ENCODE data around the gene TMEM253. TPM values are rescaled to one million over a fixed set of nuclear protein-coding genes. Genes with fewer than 3 reads are reported as not detected.

TMEM253 gene
- total RNA-seq, 1 donor from 2014 or later = 4.3 TPM

GRCh38 chr14:21070610-21071224, 30.1 kb upstream of the TMEM253 start:
- DNase-seq (ENCODE audit: low spot score) = no peak

- DNase-seq (ENCODE audit: low spot score) = peak; percentile 82
These were observed 29.4 kb upstream of the TMEM253 start for GRCh38 chr14:21071225-21072030.

- no peak for DNase-seq (ENCODE audit: low spot score)
These were observed 28.8 kb upstream of the TMEM253 start for GRCh38 chr14:21072031-21072473.

- DNase-seq (ENCODE audit: low spot score) = peak; percentile 66
These were observed 28.0 kb upstream of the TMEM253 start for GRCh38 chr14:21072781-21073339.

- no peak for DNase-seq (ENCODE audit: low spot score)
These were observed 26.9 kb upstream of the TMEM253 start for GRCh38 chr14:21073921-21074320.

- DNase-seq (ENCODE audit: low spot score) = no peak
These were observed 26.2 kb upstream of the TMEM253 start for GRCh38 chr14:21074398-21075272.

- DNase-seq (ENCODE audit: low spot score) = no peak
These were observed 25.0 kb upstream of the TMEM253 start for GRCh38 chr14:21075719-21076437.

- DNase-seq (ENCODE audit: low spot score) = no peak
These were observed 23.2 kb upstream of the TMEM253 start for GRCh38 chr14:21077672-21078071.

GRCh38 chr14:21078287-21078686, 22.6 kb upstream of the TMEM253 start:
- no peak for DNase-seq (ENCODE audit: low spot score)

GRCh38 chr14:21078726-21079125, 22.1 kb upstream of the TMEM253 start:
- no peak for DNase-seq (ENCODE audit: low spot score)

GRCh38 chr14:21081521-21082142, 19.2 kb upstream of the TMEM253 start:
- no peak for DNase-seq (ENCODE audit: low spot score)

- no peak for DNase-seq (ENCODE audit: low spot score)
These were observed 17.1 kb upstream of the TMEM253 start for GRCh38 chr14:21083565-21084325.

GRCh38 chr14:21084396-21084795, 16.5 kb upstream of the TMEM253 start:
- no peak for DNase-seq (ENCODE audit: low spot score)

- no peak for DNase-seq (ENCODE audit: low spot score)
These were observed 15.6 kb upstream of the TMEM253 start for GRCh38 chr14:21084998-21085853.

- no peak for DNase-seq (ENCODE audit: low spot score)
These were observed 14.0 kb upstream of the TMEM253 start for GRCh38 chr14:21086908-21087293.

GRCh38 chr14:21087294-21088091, 13.4 kb upstream of the TMEM253 start:
- no peak for DNase-seq (ENCODE audit: low spot score)

- no peak for DNase-seq (ENCODE audit: low spot score)
These were observed 12.2 kb upstream of the TMEM253 start for GRCh38 chr14:21088687-21089086.

GRCh38 chr14:21089271-21089670, 11.6 kb upstream of the TMEM253 start:
- DNase-seq (ENCODE audit: low spot score) = no peak

All from mucosa of gallbladder (tissue), 1 donor.